Measurements from ENCODE around the gene DDRGK1.

GRCh38 chr20:3164763-3165410, 39.6 kb downstream of the DDRGK1 start:
- TF ChIP-seq CTCF (conservative IDR thresholded peaks at IDR 0.05; ENCODE audit: low read length) (no peak), EZH2phosphoT487 (IDR thresholded peaks at IDR 0.05; ENCODE audit: borderline replicate concordance) (no peak)

Measured in Loucy (cell line).